MM.1S (cell line): ENCODE measurements around the gene ELL.

Experiments used
- DNase-seq: peaks from one replicate; pipeline ENCODE4 v3.0.0-alpha.2; 2015
- H2AFZ ChIP-seq: fragments of 300-600 bp; sonication (generic); 2 replicates; pipeline ENCODE4 v1.6.0; 2016; ENCODE audit warnings: antibody characterized with exemption, low read length
- H3F3A ChIP-seq: fragments of 300-600 bp; sonication (generic); 2 replicates; pipeline ENCODE4 v1.6.1; 2016; ENCODE audit warnings: mild to moderate bottlenecking, antibody characterized with exemption, low read length, moderate library complexity, mixed read lengths; ENCODE audit not compliant: insufficient read depth
- H3K27ac ChIP-seq: fragments of 300-600 bp; sonication (generic); 2 replicates; pipeline ENCODE4 v1.5.1; 2016; ENCODE audit warnings: mild to moderate bottlenecking, low read length
- H3K27me3 ChIP-seq: fragments of 300-600 bp; sonication (generic); replicated peaks from 2 replicates; pipeline ENCODE4 v1.6.0; 2016; ENCODE audit warnings: low read length; ENCODE audit not compliant: insufficient read depth
- H3K36me3 ChIP-seq: fragments of 300-600 bp; sonication (generic); replicated peaks from 2 replicates; pipeline ENCODE4 v1.6.1; 2016; ENCODE audit warnings: mild to moderate bottlenecking, low read length, mixed read lengths; ENCODE audit not compliant: insufficient read depth
- H3K4me1 ChIP-seq: fragments of 300-600 bp; sonication (generic); 2 replicates; pipeline ENCODE4 v1.6.1; 2016; ENCODE audit warnings: low read length, mixed read lengths
- H3K4me2 ChIP-seq: fragments of 300-600 bp; sonication (generic); 2 replicates; pipeline ENCODE4 v1.6.0; 2016; ENCODE audit warnings: low read depth, low read length
- H3K4me3 ChIP-seq: fragments of 300-600 bp; sonication (generic); 2 replicates; pipeline ENCODE4 v1.5.1; 2016; ENCODE audit warnings: low read length, mixed read lengths
- H3K79me2 ChIP-seq: fragments of 300-600 bp; sonication (generic); 2 replicates; pipeline ENCODE4 v1.6.1; 2016; ENCODE audit warnings: mixed run types, low read length, mixed read lengths
- H3K9ac ChIP-seq: fragments of 300-600 bp; sonication (generic); 2 replicates; pipeline ENCODE4 v1.6.1; 2016; ENCODE audit warnings: low read length, mixed read lengths
- H3K9me2 ChIP-seq: fragments of 300-600 bp; sonication (generic); replicated peaks from 2 replicates; pipeline ENCODE4 v1.6.1; 2016; ENCODE audit warnings: mild to moderate bottlenecking, low read length, mixed read lengths; ENCODE audit not compliant: insufficient read depth
- H3K9me3 ChIP-seq: fragments of 300-600 bp; sonication (generic); replicated peaks from 2 replicates; pipeline ENCODE4 v1.6.1; 2016; ENCODE audit warnings: mild to moderate bottlenecking, low read length, mixed read lengths; ENCODE audit not compliant: insufficient read depth
- H4K20me1 ChIP-seq: fragments of 300-600 bp; sonication (generic); 2 replicates; pipeline ENCODE4 v1.6.1; 2016; ENCODE audit warnings: mild to moderate bottlenecking, low read length, moderate library complexity, mixed read lengths; ENCODE audit not compliant: insufficient read depth
- EZH2 ChIP-seq: fragments of 300-600 bp; sonication (generic); optimal IDR thresholded peaks from 2 replicates; pipeline ENCODE3; 2017; ENCODE audit warnings: low read depth, mild to moderate bottlenecking, antibody characterized with exemption, low read length, mixed read lengths
- EZH2phosphoT487 ChIP-seq: fragments of 300-600 bp; sonication (generic); IDR thresholded peaks from 2 replicates; pipeline ENCODE4 v1.6.1; 2018; ENCODE audit warnings: antibody characterized with exemption, low read length
- TF ChIP-seq, protein P1 (sequence below): fragments of 300-600 bp; sonication (generic); IDR thresholded peaks from 2 replicates; pipeline ENCODE4 v1.5.1; 2016; ENCODE audit warnings: antibody characterized with exemption, low read length, mixed read lengths

The ELL gene

DNA sequence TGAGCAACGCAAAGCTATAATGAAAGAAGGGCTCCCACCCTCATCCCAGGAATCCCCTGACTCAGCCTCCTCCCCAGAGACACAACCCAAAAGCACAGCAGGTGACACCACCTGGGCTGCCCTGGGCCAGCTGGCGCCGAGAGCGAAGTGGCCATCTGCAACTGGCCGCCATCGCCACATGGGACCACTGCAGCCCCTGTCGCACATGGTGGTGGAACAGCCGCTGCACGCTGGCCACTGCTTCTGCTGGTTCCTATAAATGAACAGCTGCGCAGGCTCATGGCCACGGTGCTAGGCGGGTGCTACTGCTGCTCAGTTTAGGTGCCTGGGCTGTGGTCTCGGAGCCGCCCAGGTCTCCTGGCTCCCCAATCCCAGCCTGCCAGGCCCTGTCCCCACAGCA is 72.3 kb downstream of the ELL start:
- H4K20me1 ChIP-seq, result peaks cover 3% of the 10 kb centered on the region
- H3K4me1 ChIP-seq, result no peaks in the 10 kb centered on the region
- H3F3A ChIP-seq, result no peaks in the 10 kb centered on the region
- H3K4me3 ChIP-seq, result no peak overlapping the region
- no peak overlapping the region for H3K27ac ChIP-seq
- H3K79me2 ChIP-seq, result peaks cover 28% of the 10 kb centered on the region
- peaks cover 9% of the 10 kb centered on the region for H3K36me3 ChIP-seq
- no peaks in the 10 kb centered on the region for H3K9me3 ChIP-seq
- TF ChIP-seq EZH2 (no peak), EZH2phosphoT487 (no peak)
- TF ChIP-seq, protein P1, sequence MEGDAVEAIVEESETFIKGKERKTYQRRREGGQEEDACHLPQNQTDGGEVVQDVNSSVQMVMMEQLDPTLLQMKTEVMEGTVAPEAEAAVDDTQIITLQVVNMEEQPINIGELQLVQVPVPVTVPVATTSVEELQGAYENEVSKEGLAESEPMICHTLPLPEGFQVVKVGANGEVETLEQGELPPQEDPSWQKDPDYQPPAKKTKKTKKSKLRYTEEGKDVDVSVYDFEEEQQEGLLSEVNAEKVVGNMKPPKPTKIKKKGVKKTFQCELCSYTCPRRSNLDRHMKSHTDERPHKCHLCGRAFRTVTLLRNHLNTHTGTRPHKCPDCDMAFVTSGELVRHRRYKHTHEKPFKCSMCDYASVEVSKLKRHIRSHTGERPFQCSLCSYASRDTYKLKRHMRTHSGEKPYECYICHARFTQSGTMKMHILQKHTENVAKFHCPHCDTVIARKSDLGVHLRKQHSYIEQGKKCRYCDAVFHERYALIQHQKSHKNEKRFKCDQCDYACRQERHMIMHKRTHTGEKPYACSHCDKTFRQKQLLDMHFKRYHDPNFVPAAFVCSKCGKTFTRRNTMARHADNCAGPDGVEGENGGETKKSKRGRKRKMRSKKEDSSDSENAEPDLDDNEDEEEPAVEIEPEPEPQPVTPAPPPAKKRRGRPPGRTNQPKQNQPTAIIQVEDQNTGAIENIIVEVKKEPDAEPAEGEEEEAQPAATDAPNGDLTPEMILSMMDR, result no peak
- no peak overlapping the region for H3K4me2 ChIP-seq
- H3K9me2 ChIP-seq, result no peaks in the 10 kb centered on the region
- H3K9ac ChIP-seq, result no peak overlapping the region
- H3K27me3 ChIP-seq, result no peaks in the 10 kb centered on the region
- no peak overlapping the region for H2AFZ ChIP-seq
- no peak for DNase-seq

DNA sequence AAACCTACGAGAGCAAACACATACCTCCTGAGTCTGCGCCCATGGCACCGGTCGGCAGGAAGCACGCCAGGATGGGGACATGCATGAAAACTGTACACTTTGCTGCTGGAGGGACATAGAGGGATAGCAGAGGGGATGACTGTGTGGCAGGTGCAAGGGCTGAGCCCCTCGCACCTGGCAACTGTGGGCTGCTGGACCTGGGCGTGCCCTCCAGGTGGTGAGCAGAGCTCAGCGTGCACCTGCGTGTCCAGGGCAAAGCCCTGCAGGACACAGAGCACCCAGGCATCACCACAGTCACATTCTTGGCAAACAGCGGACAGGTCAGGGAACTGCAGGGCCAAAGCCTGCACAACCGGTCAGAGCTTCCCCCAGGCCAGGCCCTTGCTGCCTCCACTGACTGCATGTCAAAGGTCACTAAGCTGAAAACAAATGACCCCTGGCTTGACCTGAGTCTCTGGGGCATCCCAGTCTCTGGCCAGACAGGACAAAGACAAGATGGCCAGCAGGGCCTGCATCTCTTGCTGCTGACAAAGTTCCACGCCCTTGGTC is 75.0 kb downstream of the ELL start:
- Histone ChIP-seq H3K79me2 (peaks cover 33% of the 10 kb centered on the region), H2AFZ (no peak overlapping the region), H3K4me1 (no peaks in the 10 kb centered on the region), H3K4me3 (no peak overlapping the region), H3K9me3 (no peaks in the 10 kb centered on the region), H4K20me1 (peaks cover 3% of the 10 kb centered on the region), H3K27ac (no peak overlapping the region), H3K9ac (no peak overlapping the region), H3K27me3 (no peaks in the 10 kb centered on the region), H3K9me2 (no peaks in the 10 kb centered on the region), H3K4me2 (no peak overlapping the region), H3K36me3 (peaks cover 9% of the 10 kb centered on the region), H3F3A (no peaks in the 10 kb centered on the region)
- TF ChIP-seq, protein P1, result no peak
- TF ChIP-seq EZH2 (no peak), EZH2phosphoT487 (no peak)
- DNase-seq, result no peak

DNA sequence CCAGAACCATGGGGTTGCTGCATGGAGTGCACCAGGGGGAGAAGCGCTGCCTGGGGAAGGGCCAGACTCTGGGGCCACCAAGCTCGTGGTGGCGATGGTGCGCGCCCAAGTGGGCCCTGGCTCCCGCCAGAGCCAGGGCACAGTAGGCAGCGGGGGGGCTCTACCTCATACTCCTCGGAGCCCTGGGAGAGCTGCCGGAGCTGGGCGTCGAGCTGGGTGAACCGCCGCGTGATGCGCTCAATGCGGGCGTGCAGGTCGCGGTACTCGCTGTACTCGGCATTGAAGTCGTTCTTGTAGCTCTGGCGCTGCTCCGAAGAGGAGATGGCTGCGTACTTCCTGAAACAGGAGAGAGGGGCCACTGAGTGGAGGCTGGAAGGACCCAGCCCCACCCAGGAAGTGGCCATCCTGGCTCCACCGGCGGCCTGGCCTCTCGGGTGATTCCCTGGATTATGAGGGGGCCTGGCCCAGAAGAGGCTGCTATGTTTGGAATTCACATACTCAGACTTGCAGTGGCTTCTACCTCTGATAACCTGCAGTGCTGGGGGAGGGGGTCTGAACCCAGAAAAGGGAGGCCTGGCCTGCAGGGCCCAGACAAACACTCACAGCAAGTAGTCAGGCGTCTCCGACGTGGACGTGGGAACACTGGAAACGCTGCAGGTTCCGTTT is 75.6 kb downstream of the ELL start:
- no peak overlapping the region for H3K4me2 ChIP-seq
- no peak overlapping the region for H2AFZ ChIP-seq
- no peak overlapping the region for H3K27ac ChIP-seq
- no peaks in the 10 kb centered on the region for H3K27me3 ChIP-seq
- 0 out of 2 replicates have a peak, but pooled peaks cover 3% of the 10 kb centered on the region for H3F3A ChIP-seq
- H3K9me2 ChIP-seq, result no peaks in the 10 kb centered on the region
- H3K36me3 ChIP-seq, result peaks cover 9% of the 10 kb centered on the region
- peaks cover 2% of the 10 kb centered on the region for H4K20me1 ChIP-seq
- no peak overlapping the region for H3K9ac ChIP-seq
- H3K9me3 ChIP-seq, result no peaks in the 10 kb centered on the region
- no peak for TF ChIP-seq EZH2phosphoT487
- TF ChIP-seq, protein P1, result no peak
- H3K79me2 ChIP-seq, result peaks cover 33% of the 10 kb centered on the region
- DNase-seq, result no peak
- H3K4me1 ChIP-seq, result no peaks in the 10 kb centered on the region
- H3K4me3 ChIP-seq, result no peak overlapping the region
